GM21825 (cell line): ENCODE results near the gene ATP13A4.
"Not testable (repeated sequence)": the region's sequence is repeated elsewhere in the genome, so short reads cannot be mapped to it uniquely, and the experiment has no call there.

Source experiments
- ATAC-seq: cut with Tn5 transposase; IDR thresholded peaks from one replicate; pipeline ENCODE4 v1.9.1; 2021; ENCODE audit warnings: mild to moderate bottlenecking, moderate library complexity; ENCODE audit not compliant: unreplicated experiment

ATP13A4 gene

DNA sequence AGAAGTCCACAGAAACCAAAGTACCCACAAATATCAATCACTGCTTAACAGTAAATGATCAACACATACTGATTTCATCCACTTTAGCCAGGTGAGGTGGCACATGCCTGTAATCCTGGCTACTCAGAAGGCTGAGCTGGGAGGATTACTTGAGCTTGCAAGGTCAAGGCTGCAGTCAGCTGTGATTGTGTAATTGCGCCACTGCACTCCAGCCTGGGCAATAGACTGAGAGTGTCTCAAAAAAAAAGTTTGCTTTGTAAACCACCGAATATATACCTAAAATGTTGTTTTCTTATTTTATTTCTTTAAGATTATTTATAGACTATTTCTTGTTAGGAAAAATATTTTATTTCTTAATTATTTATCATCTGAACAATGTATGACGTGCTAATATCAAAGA lies 8.7 kb upstream of the ATP13A4 start:
- no peak for ATAC-seq

- no peak for ATAC-seq
Measured at GRCh38 chr3:193560870-193561269, 6.2 kb upstream of the ATP13A4 start.

- no peak for ATAC-seq
Measured at GRCh38 chr3:193560091-193560490, 5.4 kb upstream of the ATP13A4 start.

- no peak for ATAC-seq
Measured at GRCh38 chr3:193559100-193559499, 4.4 kb upstream of the ATP13A4 start.

DNA sequence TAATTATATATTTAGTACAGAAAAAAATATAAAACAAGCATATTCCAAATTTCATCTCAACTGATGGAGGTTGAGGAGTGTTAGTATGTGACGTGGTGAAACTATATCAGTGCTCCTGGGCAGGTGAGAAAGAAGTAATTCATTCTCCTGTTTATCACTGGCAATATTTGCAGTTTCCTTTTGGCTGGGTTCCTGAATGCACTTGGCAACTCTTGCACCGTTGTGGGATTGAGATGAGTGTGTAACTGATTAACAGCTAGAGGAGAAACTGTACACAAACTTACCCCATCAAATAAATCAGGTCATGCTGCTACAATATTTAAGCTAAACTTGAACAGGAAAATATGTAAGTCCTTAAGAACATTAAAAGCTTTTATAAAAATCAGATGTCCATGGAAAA lies 2.1 kb upstream of the ATP13A4 start:
- no peak for ATAC-seq

DNA sequence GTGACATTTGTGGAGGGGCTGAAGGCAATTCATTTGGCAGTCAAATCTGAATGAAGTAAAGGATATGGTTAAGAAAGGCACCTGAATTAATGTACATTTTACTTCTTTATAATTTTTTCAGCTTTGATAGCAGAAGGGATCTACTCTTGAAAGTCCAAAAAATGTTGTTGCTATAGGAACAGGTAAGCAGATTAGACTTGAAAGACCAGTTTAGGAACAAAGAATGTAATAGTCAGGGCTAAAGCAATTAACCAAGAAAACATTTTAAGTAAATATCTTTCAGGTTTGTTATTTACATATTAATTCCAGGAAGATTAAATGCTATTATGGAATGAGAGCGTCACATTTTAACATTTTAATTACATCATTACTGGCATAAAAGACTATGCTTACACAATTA lies 1.1 kb downstream of the ATP13A4 start:
- no peak for ATAC-seq

DNA sequence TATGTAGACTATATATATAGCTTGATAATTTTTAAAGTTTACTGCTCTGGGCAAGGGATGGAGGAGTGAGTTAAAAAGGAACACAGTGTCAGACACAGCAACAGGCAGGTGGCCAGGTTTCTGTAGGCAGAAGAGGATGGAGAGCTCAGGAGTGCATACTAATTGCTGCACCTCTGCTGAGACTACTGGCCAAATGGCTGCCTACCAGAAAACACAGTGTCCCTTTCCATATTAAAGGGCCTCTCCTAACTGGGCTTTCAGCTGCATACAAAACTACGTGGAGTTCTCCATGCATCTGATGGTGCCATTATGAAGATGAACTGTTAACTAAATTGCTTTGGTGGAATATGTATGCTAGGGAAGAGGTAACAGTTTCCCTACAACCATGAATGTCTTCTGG lies 1.8 kb downstream of the ATP13A4 start:
- ATAC-seq = no peak

GRCh38 chr3:193548406-193548805 lies 6.3 kb downstream of the ATP13A4 start:
- ATAC-seq = no peak

DNA sequence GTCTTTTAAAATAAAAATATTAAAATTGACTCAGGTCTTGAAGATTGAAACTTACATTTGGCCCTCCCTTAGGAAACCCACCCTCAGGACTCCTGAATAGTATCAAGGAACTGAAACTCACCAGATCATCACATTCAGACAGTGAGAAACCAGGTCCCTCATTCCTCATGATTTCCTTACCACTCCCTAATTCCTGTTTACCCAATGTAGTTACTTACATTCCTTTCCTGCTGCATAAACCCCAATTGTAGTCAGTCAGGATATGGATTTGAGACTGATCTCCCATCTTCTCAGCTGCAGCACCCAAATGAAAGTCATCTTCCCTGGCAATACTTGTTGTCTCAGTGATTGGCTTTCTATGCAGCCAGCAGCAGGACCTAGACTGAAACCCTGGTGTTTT lies 8.6 kb downstream of the ATP13A4 start:
- ATAC-seq = no peak

DNA sequence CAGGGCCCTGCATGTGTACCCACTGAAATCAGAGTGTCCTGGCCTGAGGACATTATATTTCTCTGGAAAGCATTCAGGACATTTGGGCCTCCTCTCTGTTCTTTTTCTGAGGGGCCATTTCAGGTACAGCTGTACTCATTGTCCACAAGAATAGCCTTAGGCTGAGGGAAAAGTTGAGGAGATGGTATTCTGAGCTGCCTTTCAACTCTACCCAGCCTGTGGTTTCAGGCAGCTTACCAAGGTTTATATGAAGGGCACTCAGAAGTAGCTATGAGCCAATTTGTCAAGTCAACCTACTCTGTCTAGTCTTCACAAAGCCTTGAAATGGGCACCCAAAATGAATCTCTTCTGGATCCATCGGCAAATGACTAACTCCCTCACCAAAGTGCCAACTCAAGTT lies 9.4 kb downstream of the ATP13A4 start:
- ATAC-seq = no peak

GRCh38 chr3:193544289-193544688 lies 10.4 kb downstream of the ATP13A4 start:
- ATAC-seq = no peak

DNA sequence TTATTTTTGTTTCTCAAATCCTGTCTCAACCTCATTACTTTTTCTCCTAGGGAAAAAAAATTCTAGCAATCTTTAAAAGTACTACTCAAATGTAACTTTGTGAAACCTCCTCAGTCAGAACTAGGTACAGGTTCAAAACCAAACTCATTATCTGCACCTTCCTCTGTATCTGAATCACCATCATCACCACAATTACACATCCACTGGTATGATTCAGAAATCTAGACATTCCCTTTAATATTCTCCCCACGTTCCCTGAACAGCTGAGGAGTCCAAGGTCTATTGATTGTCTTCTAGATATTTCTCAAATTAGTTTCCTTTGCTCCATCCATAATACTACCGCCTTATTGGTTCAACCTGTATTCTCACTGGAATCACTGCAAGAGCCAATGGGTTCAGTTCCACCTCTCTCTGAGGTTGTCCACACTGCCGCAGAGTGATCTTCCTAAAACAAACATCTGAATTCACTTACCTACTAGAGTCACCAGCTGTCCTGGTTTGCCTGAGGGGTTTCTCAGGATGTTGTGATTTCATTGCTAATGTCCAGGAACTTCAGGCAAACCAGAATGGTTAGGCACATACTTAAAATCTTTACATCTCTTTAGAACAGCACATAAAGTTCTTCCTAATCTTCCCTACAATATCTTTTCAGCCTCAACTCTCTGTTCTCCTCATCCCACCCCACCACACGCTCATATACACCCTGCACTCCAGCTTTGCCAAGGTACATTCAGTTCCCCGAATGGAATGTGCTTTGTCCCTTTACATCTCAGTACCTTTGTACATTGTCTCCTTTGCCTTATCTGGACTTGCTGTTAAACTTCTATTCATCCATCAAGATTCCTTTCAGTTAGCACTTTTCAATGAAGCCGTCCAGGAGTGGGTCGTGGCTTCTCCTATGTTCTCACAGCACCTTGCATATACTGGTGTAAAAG lies 24.2 kb downstream of the ATP13A4 start:
- ATAC-seq = no peak

DNA sequence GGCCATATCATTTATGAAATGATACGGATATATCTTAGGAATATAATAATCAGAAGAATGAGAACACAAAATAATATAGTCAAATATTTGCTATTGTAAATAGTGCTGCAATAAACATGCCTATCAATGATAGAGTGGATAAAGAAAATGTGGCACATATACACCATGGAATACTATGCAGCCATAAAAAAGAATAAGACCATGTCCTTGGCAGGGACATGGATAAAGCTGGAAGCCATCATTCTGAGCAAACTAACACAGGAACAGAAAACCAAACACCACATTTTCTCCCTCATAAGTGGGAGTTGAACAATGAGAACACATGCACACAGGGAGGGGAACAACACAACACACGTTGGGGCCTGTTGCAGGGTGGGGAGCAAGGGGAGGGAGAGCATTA lies 28.6 kb downstream of the ATP13A4 start:
- not testable (repeated sequence) for ATAC-seq

- no peak for ATAC-seq
Measured at GRCh38 chr3:193522473-193522872, 32.2 kb downstream of the ATP13A4 start.

DNA sequence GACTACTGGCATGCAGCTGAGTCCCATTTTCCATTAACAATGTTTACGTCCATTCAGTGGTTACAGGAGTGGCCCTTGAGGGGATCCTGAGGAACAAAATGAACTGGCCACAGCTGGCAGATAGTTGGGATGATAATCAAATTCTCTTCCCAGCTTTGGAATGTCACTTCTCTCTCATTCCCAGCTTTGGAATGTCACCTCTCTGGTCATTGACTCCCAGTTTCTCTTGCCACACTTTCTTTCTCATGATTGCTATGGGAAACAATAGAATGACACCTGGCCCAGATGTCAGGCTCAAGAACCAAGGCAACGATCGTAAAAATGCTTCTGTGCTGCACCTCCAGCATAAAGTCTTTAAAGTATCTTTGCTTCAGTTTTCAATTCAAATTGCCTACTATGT lies 34.0 kb downstream of the ATP13A4 start:
- ATAC-seq = no peak

- no peak for ATAC-seq
Measured at GRCh38 chr3:193515966-193516365, 38.7 kb downstream of the ATP13A4 start.

- ATAC-seq = no peak
Measured at GRCh38 chr3:193510154-193510553, 44.5 kb downstream of the ATP13A4 start.

DNA sequence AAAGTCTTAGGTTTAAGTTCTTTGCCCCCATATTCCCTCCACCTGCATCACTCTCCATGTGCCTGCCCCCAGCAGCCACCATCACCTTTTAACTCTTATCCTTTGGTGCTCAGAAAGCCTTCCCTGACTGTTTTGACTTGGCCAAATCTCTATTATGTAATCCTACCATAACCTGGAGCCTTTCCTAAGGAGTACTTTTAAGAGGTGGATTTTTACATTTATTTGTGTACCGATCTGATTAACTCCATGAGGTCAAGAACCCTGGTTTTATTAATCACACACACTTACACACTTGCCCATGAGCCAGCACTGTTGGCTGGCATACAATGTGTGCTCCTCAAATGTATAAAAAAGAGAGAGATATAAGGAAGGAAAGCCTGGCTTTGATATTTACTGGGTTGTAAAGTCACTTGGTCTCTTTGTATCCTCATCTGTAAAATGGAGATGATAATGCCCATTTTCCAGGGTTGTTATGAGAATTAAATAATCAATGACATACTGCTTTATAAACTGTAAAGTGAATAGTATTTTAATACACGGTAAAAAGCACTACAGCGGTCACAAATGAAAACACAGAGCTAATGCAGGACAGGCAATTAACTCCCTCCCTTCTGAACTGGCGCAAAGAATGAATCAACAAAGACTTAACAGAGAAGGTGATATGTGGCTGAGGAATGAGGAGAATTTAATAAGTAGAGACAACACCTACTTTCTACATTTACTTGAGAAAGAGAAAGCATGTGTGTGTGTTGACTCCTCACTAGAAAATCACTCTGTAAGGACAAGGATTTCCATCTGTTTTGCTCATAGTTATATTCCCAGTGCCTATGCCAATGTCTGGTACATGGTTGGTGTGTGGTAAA lies 45.4 kb downstream of the ATP13A4 start:
- ATAC-seq = no peak

GRCh38 chr3:193508108-193508507 lies 46.6 kb downstream of the ATP13A4 start:
- ATAC-seq = no peak

- ATAC-seq = no peak
Measured at GRCh38 chr3:193507566-193507965, 47.1 kb downstream of the ATP13A4 start.

GRCh38 chr3:193506921-193507320 lies 47.8 kb downstream of the ATP13A4 start:
- ATAC-seq = no peak

GRCh38 chr3:193502871-193503270 lies 51.8 kb downstream of the ATP13A4 start:
- ATAC-seq = no peak
